C4-2B (cell line): ENCODE data around the gene LOXL1.

Experiments
- CTCF ChIP-seq: fragments of 450-650 bp; conservative IDR thresholded peaks from 2 replicates; pipeline ENCODE4 v1.5.1; 2017; ENCODE audit warnings: mild to moderate bottlenecking
- ZFX ChIP-seq: fragments of 450-650 bp; IDR thresholded peaks from 2 replicates; pipeline ENCODE4 v1.6.1; 2017

GRCh38 chr15:73941449-73941848 is 15.2 kb downstream of the LOXL1 start:
- TF ChIP-seq CTCF (no peak), ZFX (no peak)
